ENCODE results near the gene METTL25. TPM values are rescaled to one million over a fixed set of nuclear protein-coding genes. Genes with fewer than 3 reads are reported as not detected.

The METTL25 gene
- total RNA-seq, 4 donors from 2014 or later: 10.5 to 13.0 (median 11.8) TPM

GRCh38 chr12:82470906-82471512 is 112.7 kb downstream of the METTL25 start:
- Histone ChIP-seq H3K36me3 (no peaks in the 10 kb centered on the region), H3K4me1 (no peaks in the 10 kb centered on the region), H3K27ac (no peak overlapping the region), H3K4me3 (no peak overlapping the region), H3K27me3 (no peaks in the 10 kb centered on the region), H3K9me3 (no peaks in the 10 kb centered on the region)
- intact Hi-C loops (cut with DNase I; ENCODE audit: low total_unique reads) (no loop called here), in situ Hi-C loops (cut with MboI; ENCODE audit: low sequenced_read_pairs in 4 of 4) (no loop called here)
- TF ChIP-seq CTCF (IDR thresholded peaks at IDR 0.05 in 4 of 5, conservative IDR thresholded peaks at IDR 0.05 in 1 of 5) (no peak), POLR2A (IDR thresholded peaks at IDR 0.05) (no peak)
- ATAC-seq (no peak), DNase-seq (no peak)

- DNase-seq (peak in 1 of 2 donors; percentile 14), ATAC-seq (no peak)
- Histone ChIP-seq H3K4me1 (no peaks in the 10 kb centered on the region), H3K27me3 (no peaks in the 10 kb centered on the region), H3K27ac (no peak overlapping the region), H3K9me3 (no peaks in the 10 kb centered on the region), H3K36me3 (no peaks in the 10 kb centered on the region), H3K4me3 (no peak overlapping the region)
- TF ChIP-seq CTCF (IDR thresholded peaks at IDR 0.05 in 4 of 5, conservative IDR thresholded peaks at IDR 0.05 in 1 of 5): no peak
- no peak for TF ChIP-seq POLR2A (IDR thresholded peaks at IDR 0.05)
- intact Hi-C loops (cut with DNase I; ENCODE audit: low total_unique reads): no loop called here
- in situ Hi-C loops (cut with MboI; ENCODE audit: low sequenced_read_pairs in 4 of 4): no loop called here
These were observed 114.9 kb downstream of the METTL25 start for GRCh38 chr12:82473111-82473754.

- intact Hi-C loops (cut with DNase I; ENCODE audit: low total_unique reads): no loop called here
- H3K36me3 ChIP-seq: peaks cover 0 to 5% of the 10 kb centered on the region in 2 donors
- H3K9me3 ChIP-seq: no peaks in the 10 kb centered on the region
- DNase-seq: no peak
- H3K27ac ChIP-seq: no peak overlapping the region
- no peaks in the 10 kb centered on the region for H3K4me1 ChIP-seq
- no peak for TF ChIP-seq CTCF (IDR thresholded peaks at IDR 0.05 in 4 of 5, conservative IDR thresholded peaks at IDR 0.05 in 1 of 5)
- no peak for TF ChIP-seq POLR2A (IDR thresholded peaks at IDR 0.05)
- ATAC-seq: no peak
- H3K4me3 ChIP-seq: no peak overlapping the region
- H3K27me3 ChIP-seq: no peaks in the 10 kb centered on the region
- in situ Hi-C loops (cut with MboI; ENCODE audit: low sequenced_read_pairs in 4 of 4): no loop called here
These were observed 116.0 kb downstream of the METTL25 start for GRCh38 chr12:82474181-82474797.

GRCh38 chr12:82474798-82475184 is 116.5 kb downstream of the METTL25 start:
- in situ Hi-C loops (cut with MboI; ENCODE audit: low sequenced_read_pairs in 4 of 4): no loop called here
- DNase-seq: no peak
- Histone ChIP-seq H3K36me3 (peaks cover 0 to 6% of the 10 kb centered on the region in 2 donors), H3K27ac (no peak overlapping the region), H3K27me3 (no peaks in the 10 kb centered on the region), H3K9me3 (no peaks in the 10 kb centered on the region), H3K4me3 (no peak overlapping the region), H3K4me1 (no peaks in the 10 kb centered on the region)
- no peak for ATAC-seq
- intact Hi-C loops (cut with DNase I; ENCODE audit: low total_unique reads): no loop called here
- TF ChIP-seq POLR2A (IDR thresholded peaks at IDR 0.05) (no peak), CTCF (IDR thresholded peaks at IDR 0.05 in 4 of 5, conservative IDR thresholded peaks at IDR 0.05 in 1 of 5) (no peak)
